ENCODE measurements around the gene CAPZB. TPM values are rescaled to one million over a fixed set of nuclear protein-coding genes. Genes with fewer than 3 reads are reported as not detected.

The CAPZB gene
- total RNA-seq, 4 donors from 2014 or later, result 84.7 to 124 (median 103) TPM

GRCh38 chr1:19330449-19331135 is 154.7 kb downstream of the CAPZB start:
- TF ChIP-seq, protein P1, sequence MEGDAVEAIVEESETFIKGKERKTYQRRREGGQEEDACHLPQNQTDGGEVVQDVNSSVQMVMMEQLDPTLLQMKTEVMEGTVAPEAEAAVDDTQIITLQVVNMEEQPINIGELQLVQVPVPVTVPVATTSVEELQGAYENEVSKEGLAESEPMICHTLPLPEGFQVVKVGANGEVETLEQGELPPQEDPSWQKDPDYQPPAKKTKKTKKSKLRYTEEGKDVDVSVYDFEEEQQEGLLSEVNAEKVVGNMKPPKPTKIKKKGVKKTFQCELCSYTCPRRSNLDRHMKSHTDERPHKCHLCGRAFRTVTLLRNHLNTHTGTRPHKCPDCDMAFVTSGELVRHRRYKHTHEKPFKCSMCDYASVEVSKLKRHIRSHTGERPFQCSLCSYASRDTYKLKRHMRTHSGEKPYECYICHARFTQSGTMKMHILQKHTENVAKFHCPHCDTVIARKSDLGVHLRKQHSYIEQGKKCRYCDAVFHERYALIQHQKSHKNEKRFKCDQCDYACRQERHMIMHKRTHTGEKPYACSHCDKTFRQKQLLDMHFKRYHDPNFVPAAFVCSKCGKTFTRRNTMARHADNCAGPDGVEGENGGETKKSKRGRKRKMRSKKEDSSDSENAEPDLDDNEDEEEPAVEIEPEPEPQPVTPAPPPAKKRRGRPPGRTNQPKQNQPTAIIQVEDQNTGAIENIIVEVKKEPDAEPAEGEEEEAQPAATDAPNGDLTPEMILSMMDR (IDR thresholded peaks at IDR 0.05), result no peak
- no peak for TF ChIP-seq POLR2A (IDR thresholded peaks at IDR 0.05)
- intact Hi-C loops (cut with DNase I; ENCODE audit: low total_unique reads), result no loop called here
- DNase-seq (ENCODE audit: low spot score in 2 of 2), result no peak
- no peak overlapping the region for H3K4me3 ChIP-seq (ENCODE audit: low read depth, poor library complexity, severe bottlenecking)
- 71 to 76% methylated on average over 14 of the region's 14 CpGs for WGBS, 2 donors

DNA sequence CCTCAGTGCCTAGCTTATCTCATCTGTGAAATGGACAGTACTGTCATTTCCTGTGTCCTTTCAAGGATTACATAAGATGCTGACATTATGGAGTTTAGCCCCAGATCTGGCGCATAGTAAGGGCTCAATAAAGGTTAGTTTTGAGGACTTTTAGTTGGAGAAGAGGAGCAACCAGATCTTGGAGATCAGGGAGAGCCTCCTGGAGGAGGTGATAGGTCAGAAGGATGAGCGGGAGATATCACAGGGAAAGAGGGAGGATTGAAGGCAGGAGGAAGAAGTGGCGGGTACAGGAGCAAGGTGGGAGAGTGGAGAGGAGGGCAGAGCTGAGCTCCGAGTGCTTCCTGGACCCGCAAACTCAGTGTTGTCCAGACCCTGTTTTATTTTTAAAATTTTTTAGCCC is 155.7 kb downstream of the CAPZB start:
- no peak for DNase-seq (ENCODE audit: low spot score in 2 of 2)
- H3K4me3 ChIP-seq (ENCODE audit: low read depth, poor library complexity, severe bottlenecking), result no peak overlapping the region
- intact Hi-C loops (cut with DNase I; ENCODE audit: low total_unique reads), result no loop called here
- TF ChIP-seq, protein P1 (IDR thresholded peaks at IDR 0.05), result no peak
- no peak for TF ChIP-seq POLR2A (IDR thresholded peaks at IDR 0.05)
- 92 to 97% methylated on average over 5 of the region's 5 CpGs for WGBS, 2 donors

DNA sequence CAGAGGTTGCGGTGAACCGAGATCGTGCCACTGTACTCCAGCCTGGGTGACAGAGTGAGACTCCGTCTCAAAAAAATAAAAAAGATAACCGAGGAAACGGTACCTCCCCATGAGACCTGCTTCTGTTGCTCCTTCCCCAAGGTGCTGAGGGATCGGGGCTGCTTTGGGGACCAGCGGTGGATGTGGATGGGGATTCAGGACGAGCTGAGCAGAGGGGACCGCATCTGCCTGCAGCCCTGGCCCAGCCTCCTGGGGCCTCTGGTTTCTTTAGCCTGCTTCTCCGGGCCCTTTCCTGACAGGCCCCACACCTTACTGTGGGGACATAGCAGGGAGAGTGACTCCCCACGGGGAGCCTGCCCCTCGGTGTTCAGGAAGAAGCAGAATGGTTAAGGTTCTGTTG is 156.2 kb downstream of the CAPZB start:
- intact Hi-C loops (cut with DNase I; ENCODE audit: low total_unique reads), result no loop called here

DNA sequence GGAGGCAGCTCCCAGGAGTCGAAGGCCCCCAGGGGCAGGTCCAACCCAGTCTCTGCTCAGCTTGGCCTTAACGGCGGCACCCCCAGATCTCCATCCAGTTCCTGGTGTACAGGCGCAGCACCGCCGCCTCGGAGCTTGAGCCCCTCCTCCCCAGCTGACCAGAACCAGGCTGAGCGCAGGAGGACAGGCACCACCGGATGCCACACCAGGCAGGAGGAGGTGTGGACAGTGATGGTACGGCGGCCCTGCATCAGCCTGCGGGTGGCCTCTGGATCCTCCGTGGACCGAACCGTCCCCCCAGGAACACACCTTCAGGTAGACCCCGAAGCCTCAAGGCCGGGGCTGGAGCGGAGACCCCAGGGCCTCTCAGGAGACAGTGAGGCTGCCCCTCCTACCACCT is 156.9 kb downstream of the CAPZB start:
- DNase-seq (ENCODE audit: low spot score in 2 of 2), result no peak
- intact Hi-C loops (cut with DNase I; ENCODE audit: low total_unique reads), result no loop called here
- TF ChIP-seq, protein P1 (IDR thresholded peaks at IDR 0.05), result no peak
- TF ChIP-seq POLR2A (IDR thresholded peaks at IDR 0.05), result no peak
- WGBS, 2 donors, result 92 to 93% methylated on average over 13 to 18 of the region's 18 CpGs
- H3K4me3 ChIP-seq (ENCODE audit: low read depth, poor library complexity, severe bottlenecking), result no peak overlapping the region

More for the DNA sequence above, 156.2 kb downstream of the CAPZB start:
- no peak for DNase-seq (ENCODE audit: low spot score in 2 of 2)
- no peak overlapping the region for H3K4me3 ChIP-seq (ENCODE audit: low read depth, poor library complexity, severe bottlenecking)
- TF ChIP-seq, protein P1 (IDR thresholded peaks at IDR 0.05), result no peak
- no peak for TF ChIP-seq POLR2A (IDR thresholded peaks at IDR 0.05)
- 87 to 92% methylated on average over 13 of the region's 13 CpGs for WGBS, 2 donors

GRCh38 chr1:19327736-19328135 is 157.6 kb downstream of the CAPZB start:
- DNase-seq (ENCODE audit: low spot score in 2 of 2), result no peak
- intact Hi-C loops (cut with DNase I; ENCODE audit: low total_unique reads), result no loop called here
- H3K4me3 ChIP-seq (ENCODE audit: low read depth, poor library complexity, severe bottlenecking), result no peak overlapping the region
- WGBS, 2 donors, result 87 to 94% methylated on average over 9 of the region's 9 CpGs
- TF ChIP-seq POLR2A (IDR thresholded peaks at IDR 0.05), result no peak
- TF ChIP-seq, protein P1 (IDR thresholded peaks at IDR 0.05), result no peak

DNA sequence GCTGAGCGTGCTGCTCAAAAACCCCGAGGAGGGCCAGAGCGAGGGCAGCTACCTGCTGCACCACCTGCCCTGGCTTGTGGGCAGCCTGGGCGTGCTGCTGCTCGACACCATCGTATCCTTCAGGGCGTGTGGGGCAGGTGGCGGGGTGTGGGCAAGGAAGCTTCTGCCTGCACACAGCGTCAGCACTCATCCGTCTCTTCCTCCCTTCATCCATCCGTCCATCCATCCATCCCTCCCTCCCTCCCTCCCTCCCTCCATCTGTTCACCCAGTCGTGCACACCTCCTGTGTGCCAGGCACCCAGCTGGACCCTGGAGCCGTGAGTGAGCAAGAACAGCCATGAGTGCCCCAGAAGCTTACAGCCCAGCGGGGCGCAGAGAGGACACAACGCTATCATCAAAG is 158.0 kb downstream of the CAPZB start:
- no peak for DNase-seq (ENCODE audit: low spot score in 2 of 2)
- TF ChIP-seq POLR2A (IDR thresholded peaks at IDR 0.05), result no peak
- TF ChIP-seq, protein P1 (IDR thresholded peaks at IDR 0.05), result no peak
- intact Hi-C loops (cut with DNase I; ENCODE audit: low total_unique reads), result no loop called here
- WGBS, 2 donors, result 65 to 79% methylated on average over 16 of the region's 16 CpGs
- H3K4me3 ChIP-seq (ENCODE audit: low read depth, poor library complexity, severe bottlenecking), result no peak overlapping the region

All from lower leg skin (tissue), 4 donors.